Heart right ventricle (tissue), 16 donors: ENCODE data around the gene MTX1. TPM values are rescaled to one million over a fixed set of nuclear protein-coding genes. Genes with fewer than 3 reads are reported as not detected.

Source experiments
- ATAC-seq, 8 donors: fragments of 200-7000 bp; cut with Tn5 transposase; one replicate each; pipeline ENCODE4 v1.9.1; 2020; ENCODE audit warnings: mild to moderate bottlenecking in 8 of 8, moderate library complexity in 8 of 8, moderate number of reproducible peaks in 1 of 8
- DNase-seq, 2 donors: peaks; one replicate each; pipeline ENCODE4 v3.0.0-alpha.2; 2020
- H3K27ac ChIP-seq, 10 donors: fragments of 200-600 bp; sonication (generic) in 2 of 10; one replicate each; pipeline versions ENCODE4 v1.5.0 to v1.8.0; 2020 to 2022; ENCODE audit warnings: mild to moderate bottlenecking in 3 of 10
- H3K27me3 ChIP-seq, 7 donors: fragments of 200-600 bp; one replicate each; pipeline ENCODE4 v1.8.0; 2021 to 2022; ENCODE audit warnings: mild to moderate bottlenecking in 2 of 7
- H3K36me3 ChIP-seq, 9 donors: fragments of 200-600 bp; sonication (generic) in 1 of 9; one replicate each; pipeline versions ENCODE4 v1.5.0 to v1.8.0; 2020 to 2022; ENCODE audit warnings: mild to moderate bottlenecking in 2 of 9
- H3K4me1 ChIP-seq, 9 donors: fragments of 200-600 bp; sonication (generic) in 1 of 9; one replicate each; pipeline versions ENCODE4 v1.5.0 to v1.8.0; 2020 to 2022; ENCODE audit warnings: mild to moderate bottlenecking in 4 of 9
- H3K4me3 ChIP-seq, 10 donors: fragments of 200-600 bp; sonication (generic) in 2 of 10; one replicate each; pipeline versions ENCODE4 v1.5.0 to v1.8.0; 2020 to 2022; ENCODE audit warnings: mild to moderate bottlenecking in 7 of 10, moderate library complexity in 2 of 10
- H3K9me3 ChIP-seq, 11 donors: fragments of 200-600 bp in 10 of 11; sonication (generic) in 2 of 11; one replicate each; pipeline versions ENCODE4 v1.5.0 to v1.8.0; 2013 to 2022; ENCODE audit warnings: mild to moderate bottlenecking in 2 of 11, control low read depth in 1 of 11, moderate library complexity in 1 of 11
- CTCF ChIP-seq, 9 donors: fragments of 200-600 bp; sonication (generic) in 2 of 9; IDR thresholded peaks; one replicate each; pipeline versions ENCODE4 v1.5.0 to v1.8.0; 2021 to 2022; ENCODE audit warnings: antibody characterized with exemption in 9 of 9, mild to moderate bottlenecking in 5 of 9, moderate library complexity in 1 of 9
- WGBS, 2 donors: extraction: QIAGEN DNeasy Blood & Tissue Kit; methylation state at CpG; one replicate each; pipeline ENCODE4 v1.1.7; 2013; ENCODE audit warnings: inconsistent platforms in 1 of 2; 5-methylcytosine and 5-hydroxymethylcytosine counted together
- intact Hi-C, 10 donors: fragments of 100-400 bp; cut with DNase I; formaldehyde crosslinking; loops; one replicate each; pipeline versions ENCODE4 v1.11.1 to v1.14.2; 2022
- polyA plus RNA-seq, 2 donors: library from polyadenylated mRNA; stranded (reverse); fragments of 200-250 nt; gene quantifications; one replicate each; pipeline ENCODE4 v1.2.3, GENCODE V29; 2013
- total RNA-seq, 10 donors: library from RNA; stranded (reverse); fragmentation: NEBNext Ultra II Directional in 3 of 10; extraction: Animal tissue kit (Norgen Biotek cat#: 25700) in 3 of 10; gene quantifications; one replicate each; pipeline versions ENCODE4 v1.2.1 to v1.2.4, GENCODE V29; 2021 to 2023
- donor health status: Arrhythmogenic right ventricular cardiomyopathy.
- donor health status: ischemic (EF 13 %, LVEDD 7.1; RV severe dilation, severe dysfunction).
- donor health status: healthy with polysubstance abuse.
- donor health status: DM: no; HTN: yes; CAD: no.
- donor health status: DM: no; HTN: no; CAD: no.
- donor health status: ischemic (EF 25% LVEDD 6.9; RV normal size, moderate dysfunction).
- donor health status: ischemic (EF 25% LVEDD 5.7; RV mildly dilated, moderate dysfunction).
- donor health status: healthy.
- donor health status: DM: yes; HTN: yes; CAD: no.
- donor health status: Ischemic cardiomyopathy.
- donor health status: ischemic (EF 35%, LVEDD 5.7; RV mildly dilated, moderate dysfunction).
- donor health status: nonischemic (EF 11% LVEDD 7.7; RV severe dilation, severe dysfunction).
- donor health status: DM: yes; HTN: yes; CAD: no.
- donor health status: PGD.
- donor health status: ischemic (EF 29% LVEDD 5.4; RV normal size, mild dysfunction).
- donor health status: nonischemic (EF 23%, LVEDD 6.1; RV moderate dilation, normal function).

The MTX1 gene
- total and polyA plus RNA-seq, 12 donors: 13.1 to 49.7 (median 18.0) TPM

- no peak for TF ChIP-seq CTCF (IDR thresholded peaks at IDR 0.05)
- peaks cover 10 to 55% (median 44%) of the 10 kb centered on the region in 9 donors for H3K4me1 ChIP-seq
- intact Hi-C loops: loop anchor here in 3 of 10 donors (2.0 to 10.0 kb wide), 3 partner anchors 34 to 80 kb away; partner anchors contain the start of gene SLC50A1 (in 1 of the 3)
- H3K27ac ChIP-seq: no peak overlapping the region
- peaks cover 0 to 35% (median 12%) of the 10 kb centered on the region in 9 donors for H3K36me3 ChIP-seq
- 92 to 97% methylated on average over 7 of the region's 7 CpGs for WGBS, 2 donors
- ATAC-seq (no peak), DNase-seq (no peak)
- H3K4me3 ChIP-seq: no peak overlapping the region
- peaks cover 7 to 33% (median 19%) of the 10 kb centered on the region in 7 donors for H3K27me3 ChIP-seq
- H3K9me3 ChIP-seq: no peaks in the 10 kb centered on the region
Measured at GRCh38 chr1:155170806-155171205, 37.7 kb upstream of the MTX1 start.

- Histone ChIP-seq H3K27ac (peak overlapping the region in 9 of 10 donors; percentile 88 to 98 (median 95)), H3K36me3 (peaks cover 0 to 35% (median 12%) of the 10 kb centered on the region in 9 donors), H3K9me3 (no peaks in the 10 kb centered on the region), H3K27me3 (peaks cover 7 to 28% (median 19%) of the 10 kb centered on the region in 7 donors), H3K4me1 (peaks cover 7 to 51% (median 31%) of the 10 kb centered on the region in 9 donors), H3K4me3 (peak overlapping the region; percentile 63 to 95 (median 78))
- ATAC-seq: peak in 2 of 8 donors; percentile 9 to 14
- 44 to 49% methylated on average over 8 of the region's 8 CpGs for WGBS, 2 donors
- no peak for TF ChIP-seq CTCF (IDR thresholded peaks at IDR 0.05)
- intact Hi-C loops: loop anchor here in 3 of 10 donors (2.0 to 10.0 kb wide), 3 partner anchors 35 to 81 kb away; partner anchors contain the start of gene SLC50A1 (in 1 of the 3)
- no peak for DNase-seq
Measured at GRCh38 chr1:155171836-155172731, 36.4 kb upstream of the MTX1 start.

- TF ChIP-seq CTCF (IDR thresholded peaks at IDR 0.05): peak; percentile 93 to 98 (median 95)
- peaks cover 0 to 35% (median 12%) of the 10 kb centered on the region in 9 donors for H3K36me3 ChIP-seq
- H3K9me3 ChIP-seq: no peaks in the 10 kb centered on the region
- intact Hi-C loops: loop anchor here in 2 of 10 donors (5.0 to 10.0 kb wide), 2 partner anchors 36 to 52 kb away; partner anchors contain the start of gene SLC50A1 (in 1 of the 2)
- peak within 1 kb of the TSS; percentile 72 to 98 (median 94) for H3K27ac ChIP-seq
- peaks cover 7 to 28% (median 19%) of the 10 kb centered on the region in 7 donors for H3K27me3 ChIP-seq
- H3K4me3 ChIP-seq: peak within 1 kb of the TSS; percentile 63 to 95 (median 78)
- peaks cover 5 to 47% (median 24%) of the 10 kb centered on the region in 9 donors for H3K4me1 ChIP-seq
- DNase-seq (peak; percentile 94 to 96), ATAC-seq (peak; percentile 85 to 92 (median 90))
- WGBS, 2 donors: 1% methylated on average over 57 of the region's 57 CpGs
Measured at GRCh38 chr1:155172732-155173477, 35.6 kb upstream of the MTX1 start, which contains the start of gene KRTCAP2. Gene KRTCAP2, minus strand, starts transcription at chr1:155173304. Its CDS starts 80 bp downstream, at chr1:155173224.
